ENCODE data around the gene MYL7. TPM values are rescaled to one million over a fixed set of nuclear protein-coding genes. Genes with fewer than 3 reads are reported as not detected.

MYL7 gene
- total and polyA plus RNA-seq, 2 of the 13 experiments (the other 11 are each of a cell fraction or from before 2014, with no cell fraction given): 1.8 TPM; not detected in 1

- peak; percentile 72 for TF ChIP-seq MIXL1 (CRISPR knock-in tag; IDR thresholded peaks at IDR 0.05)
- peak; percentile 63; the same call in 1 of the 2 replicates for TF ChIP-seq GATAD1 (CRISPR knock-in tag; IDR thresholded peaks at IDR 0.05)
- TF ChIP-seq ZBTB34 (CRISPR knock-in tag; IDR thresholded peaks at IDR 0.05): no peak
- no peak for TF ChIP-seq MAFF (IDR thresholded peaks at IDR 0.05; ENCODE audit: low read depth, low read length)
- peak; percentile 68 for TF ChIP-seq RAD51 (IDR thresholded peaks at IDR 0.05; ENCODE audit: borderline replicate concordance)
- TF ChIP-seq ZNF326 (CRISPR knock-in tag; IDR thresholded peaks at IDR 0.05; ENCODE audit: borderline replicate concordance): no peak
- peak; percentile 85; the same call in 1 of the 3 replicates for TF ChIP-seq MXI1 (IDR thresholded peaks at IDR 0.05; ENCODE audit: borderline replicate concordance, low read depth, low read length)
- TF ChIP-seq AFF4 (CRISPR knock-in tag; IDR thresholded peaks at IDR 0.05): no peak
- TF ChIP-seq MYC (CRISPR knock-in tag; IDR thresholded peaks at IDR 0.05; ENCODE audit: borderline replicate concordance): peak; percentile 68
- peak; percentile 88 for TF ChIP-seq IKZF5 (CRISPR knock-in tag; IDR thresholded peaks at IDR 0.05)
- TF ChIP-seq NFRKB (IDR thresholded peaks at IDR 0.05): no peak
- 0 out of 2 replicates have a peak, but pooled peaks have one; percentile 25 for TF ChIP-seq ISL2 (CRISPR knock-in tag; IDR thresholded peaks at IDR 0.05)
- TF ChIP-seq ATF4 (CRISPR knock-in tag; IDR thresholded peaks at IDR 0.05): no peak
- TF ChIP-seq RNF2 (conservative IDR thresholded peaks at IDR 0.05; ENCODE audit: low read depth): 0 out of 2 replicates have a peak, but pooled peaks have one; percentile 47
- TF ChIP-seq ZNF670 (CRISPR knock-in tag; IDR thresholded peaks at IDR 0.05; ENCODE audit: borderline replicate concordance): no peak; the same call in 1 of the 2 replicates
- TF ChIP-seq ZNF292 (CRISPR knock-in tag; IDR thresholded peaks at IDR 0.05; ENCODE audit: borderline replicate concordance, low read depth): peak; percentile 25; the same call in 1 of the 2 replicates
- peak; percentile 99 for TF ChIP-seq RXRB (CRISPR knock-in tag; IDR thresholded peaks at IDR 0.05; ENCODE audit: borderline replicate concordance)
- 0 out of 2 replicates have a peak, but pooled peaks have one; percentile 38 for TF ChIP-seq ZNF333 (CRISPR knock-in tag; IDR thresholded peaks at IDR 0.05; ENCODE audit: borderline replicate concordance)
- peak; percentile 79 for TF ChIP-seq SALL1 (CRISPR knock-in tag; IDR thresholded peaks at IDR 0.05)
- peak; percentile 75 for TF ChIP-seq NR2F6 (IDR thresholded peaks at IDR 0.05)
- TF ChIP-seq NR2F6 (CRISPR knock-in tag; IDR thresholded peaks at IDR 0.05): peak; percentile 88
- TF ChIP-seq ZBTB7A (CRISPR knock-in tag; IDR thresholded peaks at IDR 0.05): 0 out of 2 replicates have a peak, but pooled peaks have one; percentile 47
- TF ChIP-seq E2F5 (CRISPR knock-in tag; conservative IDR thresholded peaks at IDR 0.05): no peak
These were observed 9.7 kb downstream of the MYL7 start (continued) for GRCh38 chr7:44131173-44132029.
